Measurements from ENCODE around the gene RRAGD. TPM values are rescaled to one million over a fixed set of nuclear protein-coding genes. Genes with fewer than 3 reads are reported as not detected.

RRAGD gene
- total and polyA plus RNA-seq, 12 donors: 18.1 to 130 (median 115) TPM

GRCh38 chr6:89416796-89417195 lies 4.7 kb upstream of the RRAGD start:
- no peak overlapping the region for H3K4me3 ChIP-seq
- ATAC-seq (no peak), DNase-seq (no peak)
- peaks cover 0 to 4% (median 0%) of the 10 kb centered on the region in 7 donors for H3K27me3 ChIP-seq
- TF ChIP-seq, protein P1, sequence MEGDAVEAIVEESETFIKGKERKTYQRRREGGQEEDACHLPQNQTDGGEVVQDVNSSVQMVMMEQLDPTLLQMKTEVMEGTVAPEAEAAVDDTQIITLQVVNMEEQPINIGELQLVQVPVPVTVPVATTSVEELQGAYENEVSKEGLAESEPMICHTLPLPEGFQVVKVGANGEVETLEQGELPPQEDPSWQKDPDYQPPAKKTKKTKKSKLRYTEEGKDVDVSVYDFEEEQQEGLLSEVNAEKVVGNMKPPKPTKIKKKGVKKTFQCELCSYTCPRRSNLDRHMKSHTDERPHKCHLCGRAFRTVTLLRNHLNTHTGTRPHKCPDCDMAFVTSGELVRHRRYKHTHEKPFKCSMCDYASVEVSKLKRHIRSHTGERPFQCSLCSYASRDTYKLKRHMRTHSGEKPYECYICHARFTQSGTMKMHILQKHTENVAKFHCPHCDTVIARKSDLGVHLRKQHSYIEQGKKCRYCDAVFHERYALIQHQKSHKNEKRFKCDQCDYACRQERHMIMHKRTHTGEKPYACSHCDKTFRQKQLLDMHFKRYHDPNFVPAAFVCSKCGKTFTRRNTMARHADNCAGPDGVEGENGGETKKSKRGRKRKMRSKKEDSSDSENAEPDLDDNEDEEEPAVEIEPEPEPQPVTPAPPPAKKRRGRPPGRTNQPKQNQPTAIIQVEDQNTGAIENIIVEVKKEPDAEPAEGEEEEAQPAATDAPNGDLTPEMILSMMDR (IDR thresholded peaks at IDR 0.05): no peak
- 93 to 97% methylated on average over 1 of the region's 1 CpG for WGBS, 2 donors
- H3K4me1 ChIP-seq: peaks cover 0 to 12% (median 11%) of the 10 kb centered on the region in 9 donors
- no peaks in the 10 kb centered on the region for H3K9me3 ChIP-seq
- intact Hi-C loops (cut with DNase I): no loop called here
- no peaks in the 10 kb centered on the region for H3K36me3 ChIP-seq
- H3K27ac ChIP-seq: no peak overlapping the region

- H3K9me3 ChIP-seq: no peaks in the 10 kb centered on the region
- TF ChIP-seq, protein P1 (IDR thresholded peaks at IDR 0.05): no peak
- no peaks in the 10 kb centered on the region for H3K36me3 ChIP-seq
- no peak overlapping the region for H3K4me3 ChIP-seq
- H3K4me1 ChIP-seq: peaks cover 0 to 24% (median 12%) of the 10 kb centered on the region in 9 donors
- H3K27me3 ChIP-seq: peaks cover 0 to 4% (median 0%) of the 10 kb centered on the region in 7 donors
- H3K27ac ChIP-seq: no peak overlapping the region
- no peak for ATAC-seq
- intact Hi-C loops (cut with DNase I): no loop called here
- DNase-seq: no peak
- WGBS, 2 donors: 92 to 94% methylated on average over 2 of the region's 2 CpGs
These were observed 3.1 kb upstream of the RRAGD start for GRCh38 chr6:89415185-89415584.

DNA sequence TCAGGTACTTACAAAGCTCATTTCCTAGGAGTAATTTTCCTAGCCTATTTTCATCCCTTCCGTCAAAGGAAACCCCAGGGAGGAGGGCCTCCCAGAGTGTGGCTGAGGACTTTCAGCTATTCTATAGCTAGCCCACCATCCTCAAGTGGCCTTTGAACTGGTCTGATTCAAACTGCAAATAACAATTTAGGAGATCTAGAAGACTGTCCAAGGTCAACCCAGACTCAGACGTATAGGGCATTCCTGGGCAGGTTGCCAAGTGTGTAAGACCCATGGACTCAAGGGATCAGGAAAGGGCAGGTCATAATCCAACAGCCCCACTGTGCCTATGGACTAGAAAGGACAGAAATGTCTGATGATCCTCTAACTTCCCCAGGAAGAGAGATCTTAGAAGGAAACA lies 2.1 kb upstream of the RRAGD start:
- TF ChIP-seq, protein P1 (IDR thresholded peaks at IDR 0.05): no peak
- Histone ChIP-seq H3K9me3 (no peaks in the 10 kb centered on the region), H3K36me3 (no peaks in the 10 kb centered on the region), H3K27ac (no peak overlapping the region), H3K4me3 (no peak overlapping the region), H3K27me3 (peaks cover 0 to 4% (median 0%) of the 10 kb centered on the region in 7 donors), H3K4me1 (peaks cover 2 to 32% (median 14%) of the 10 kb centered on the region in 9 donors)
- WGBS, 2 donors: 13 to 49% methylated on average over 2 of the region's 2 CpGs
- intact Hi-C loops (cut with DNase I): loop anchor here in 7 of 10 donors (5.0 kb wide), 2 partner anchors 37 to 42 kb away; no protein-coding TSS in a partner anchor
- ATAC-seq (no peak), DNase-seq (no peak)

DNA sequence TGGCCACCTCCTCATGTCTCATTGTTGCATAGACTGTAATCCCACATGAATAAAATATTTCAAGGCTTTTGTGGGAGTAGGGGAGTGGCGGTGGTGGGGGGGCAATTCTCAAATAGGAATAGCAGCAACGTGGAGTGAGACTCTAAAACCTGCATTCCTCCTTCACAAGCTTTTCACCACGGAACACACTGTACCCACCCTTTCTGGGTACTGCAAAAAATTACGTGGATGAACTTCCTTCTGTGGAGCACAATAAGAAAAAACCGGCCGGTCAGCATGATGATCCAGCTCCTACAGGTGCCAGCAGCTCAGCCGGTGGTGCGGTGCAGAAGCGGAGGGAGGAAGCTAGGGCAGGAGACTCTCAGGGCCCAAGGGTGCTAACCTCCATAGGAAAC lies 930 bp upstream of the RRAGD start:
- intact Hi-C loops (cut with DNase I): loop anchor here in 7 of 10 donors (5.0 kb wide), 2 partner anchors 36 to 41 kb away; no protein-coding TSS in a partner anchor
- Histone ChIP-seq H3K4me3 (peak overlapping the region in 9 of 10 donors; percentile 68 to 94 (median 81)), H3K36me3 (no peaks in the 10 kb centered on the region), H3K27ac (peak overlapping the region in 9 of 10 donors; percentile 79 to 95 (median 90)), H3K9me3 (no peaks in the 10 kb centered on the region), H3K4me1 (peaks cover 4 to 42% (median 16%) of the 10 kb centered on the region in 9 donors), H3K27me3 (peaks cover 0 to 4% (median 0%) of the 10 kb centered on the region in 7 donors)
- ATAC-seq: peak in 3 of 8 donors; percentile 4 to 12 (median 6)
- DNase-seq: no peak
- TF ChIP-seq, protein P1 (IDR thresholded peaks at IDR 0.05): no peak
- WGBS, 2 donors: 14 to 23% methylated on average over 9 of the region's 9 CpGs
